ENCODE data around the gene SORD.

- no peak for TF ChIP-seq CTCF (IDR thresholded peaks at IDR 0.05)
- TF ChIP-seq POLR2A (IDR thresholded peaks at IDR 0.05) = no peak
These were observed 68.6 kb downstream of the SORD start for GRCh38 chr15:45091576-45091975.

Measured in body of pancreas (tissue), 4 donors.